ENCODE data around the gene NPEPL1. TPM values are rescaled to one million over a fixed set of nuclear protein-coding genes. Genes with fewer than 3 reads are reported as not detected.
"Not testable (repeated sequence)": the region's sequence is repeated elsewhere in the genome, so short reads cannot be mapped to it uniquely, and the experiment has no call there.

NPEPL1 gene
- total RNA-seq, 2 experiments from 2014 or later, result 13.6 to 15.2 TPM

DNA sequence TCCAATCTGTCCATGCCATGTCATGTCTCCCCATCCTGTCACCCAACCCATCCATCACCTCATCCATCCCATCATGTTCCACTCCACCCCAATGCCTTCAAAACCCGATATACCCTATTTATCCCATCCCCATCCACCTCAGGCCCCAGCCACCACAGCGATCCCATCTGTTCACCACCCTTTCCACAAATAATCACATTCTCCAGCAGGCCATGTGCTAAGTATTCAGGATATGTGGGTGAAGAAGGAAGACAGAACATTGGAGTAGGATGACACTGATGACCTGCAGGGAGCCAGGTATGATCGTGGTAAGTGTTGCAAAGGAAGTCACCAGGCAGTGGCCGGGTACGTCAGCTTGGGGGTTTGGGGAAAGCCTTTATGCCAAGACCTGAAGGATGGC is 48.8 kb downstream of the NPEPL1 start:
- intact Hi-C loops (cut with DNase I, micrococcal nuclease), result no loop called here
- peaks cover 36% of the 10 kb centered on the region for H3K27me3 Mint-ChIP-seq
- no peaks in the 10 kb centered on the region for H3K9me3 Mint-ChIP-seq (ENCODE audit: low read depth)
- H3K4me3 Mint-ChIP-seq, result no peak overlapping the region
- POLR2A ChIA-PET, result no interaction called here
- no peaks in the 10 kb centered on the region for H3K36me3 Mint-ChIP-seq (ENCODE audit: low read depth)
- H3K27ac Mint-ChIP-seq, result no peak overlapping the region
- CTCF ChIA-PET, result interaction anchor here (1.0 kb wide), 1 partner anchor 20 kb away, joined by 3 read pairs; no protein-coding TSS in a partner anchor
- ATAC-seq (no peak), DNase-seq (no peak)
- no peaks in the 10 kb centered on the region for H3K4me1 Mint-ChIP-seq

DNA sequence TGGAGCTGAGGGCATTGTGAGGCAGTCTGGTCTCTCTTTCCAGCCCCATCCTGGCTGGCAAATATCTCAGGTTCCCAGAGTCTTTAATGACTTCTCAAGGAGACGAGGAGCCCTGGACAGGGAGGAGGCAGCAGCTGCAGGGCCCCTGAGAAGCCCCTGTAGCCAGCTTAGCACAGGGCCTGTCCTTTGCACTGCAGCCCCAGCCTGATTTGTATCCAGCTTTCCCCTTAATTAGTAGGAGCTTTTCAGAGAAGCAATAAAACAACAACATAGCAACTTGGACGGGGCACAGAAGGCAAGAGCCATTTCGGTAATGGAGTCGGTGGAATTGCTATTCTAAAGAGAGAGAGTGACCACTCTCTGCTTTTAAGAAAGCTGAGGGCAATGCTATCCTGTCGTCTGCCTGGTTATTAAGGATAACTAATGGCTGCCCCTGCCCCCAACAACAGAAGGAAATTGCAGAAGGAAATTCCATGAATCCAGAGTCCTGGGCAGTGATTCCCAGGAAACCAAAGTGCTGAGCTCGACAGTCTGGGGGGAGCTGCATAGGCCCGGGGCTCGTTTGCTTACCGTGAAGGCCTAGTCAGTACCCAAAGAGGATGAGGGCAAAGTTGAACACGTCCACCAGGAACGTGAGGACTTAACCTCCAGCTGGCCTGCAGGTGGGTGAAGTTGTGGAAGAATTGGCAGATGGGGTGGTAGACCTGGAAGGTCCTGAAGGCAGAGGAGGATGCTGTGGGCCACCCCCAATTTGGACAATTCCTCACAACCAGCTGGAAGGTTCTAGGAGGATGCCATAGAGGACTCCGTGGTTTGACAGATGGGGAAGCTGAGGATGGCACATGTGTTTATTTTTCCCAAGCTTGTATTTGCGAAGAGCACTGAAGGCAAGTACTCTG is 50.3 kb downstream of the NPEPL1 start:
- intact Hi-C loops (cut with DNase I, micrococcal nuclease), result no loop called here
- ChIA-PET POLR2A (no interaction called here), CTCF (interaction anchor here (0.7 kb wide), 2 partner anchors 35 to 67 kb away, joined by 3 read pairs; no protein-coding TSS in a partner anchor)
- H3K4me1 Mint-ChIP-seq, result no peaks in the 10 kb centered on the region
- H3K4me3 Mint-ChIP-seq, result no peak overlapping the region
- no peak overlapping the region for H3K27ac Mint-ChIP-seq
- ATAC-seq (no peak), DNase-seq (no peak)
- peaks cover 34% of the 10 kb centered on the region for H3K27me3 Mint-ChIP-seq
- no peaks in the 10 kb centered on the region for H3K9me3 Mint-ChIP-seq (ENCODE audit: low read depth)
- no peaks in the 10 kb centered on the region for H3K36me3 Mint-ChIP-seq (ENCODE audit: low read depth)

DNA sequence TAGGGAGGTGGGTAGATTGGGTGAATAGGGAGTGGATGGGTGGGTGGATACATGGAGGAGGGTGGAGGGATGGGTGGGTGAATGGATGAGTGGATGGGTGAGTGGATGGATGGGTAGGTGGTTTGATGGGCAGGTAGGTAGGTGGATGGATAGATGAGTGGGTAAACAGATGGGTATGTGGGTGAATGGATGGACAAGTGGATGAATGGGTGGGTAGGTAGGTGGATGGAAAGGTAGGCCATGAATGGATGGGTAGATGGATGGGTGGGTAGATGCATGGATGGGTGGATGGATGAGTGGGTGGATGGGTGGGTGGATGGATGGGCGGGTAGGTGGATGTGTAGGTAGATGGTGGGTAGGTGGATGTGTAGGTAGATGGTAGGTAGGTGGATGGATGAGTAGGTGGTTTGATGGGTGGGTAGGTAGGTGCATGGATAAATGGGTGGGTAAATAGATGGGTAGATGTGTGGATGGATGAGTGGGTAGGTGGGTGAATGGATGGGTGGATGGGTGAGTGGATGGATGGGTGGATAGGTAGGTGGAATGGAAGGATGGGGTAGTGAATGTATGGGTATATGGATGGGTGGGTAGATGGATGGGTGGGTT is 51.4 kb downstream of the NPEPL1 start:
- H3K4me1 Mint-ChIP-seq, result no peaks in the 10 kb centered on the region
- POLR2A ChIA-PET, result no interaction called here

DNA sequence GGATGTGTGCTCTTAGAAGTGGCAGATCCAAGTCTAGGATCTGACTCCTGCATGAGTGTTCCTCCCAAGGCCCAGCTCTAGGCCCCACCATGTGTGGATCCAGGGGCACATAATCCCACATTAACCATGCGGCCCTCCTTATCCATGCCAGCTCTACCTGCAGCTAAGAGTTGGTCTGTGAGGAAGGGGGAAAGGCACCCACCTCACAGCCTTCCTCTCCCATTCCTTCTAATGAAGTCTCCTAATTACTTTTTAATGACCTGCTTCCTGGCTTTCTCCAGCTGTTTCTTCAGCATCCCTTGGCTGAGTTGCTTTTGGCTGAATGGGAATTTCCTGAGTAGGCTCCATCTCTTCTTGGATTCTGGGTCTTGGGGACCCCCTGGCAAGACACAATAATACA is 52.2 kb downstream of the NPEPL1 start:
- DNase-seq (no peak), ATAC-seq (no peak)
- Mint-ChIP-seq H3K27me3 (peaks cover 30% of the 10 kb centered on the region), H3K4me1 (no peaks in the 10 kb centered on the region), H3K9me3 (ENCODE audit: low read depth) (no peaks in the 10 kb centered on the region), H3K4me3 (no peak overlapping the region), H3K36me3 (ENCODE audit: low read depth) (no peaks in the 10 kb centered on the region), H3K27ac (no peak overlapping the region)
- intact Hi-C loops (cut with DNase I, micrococcal nuclease), result no loop called here
- POLR2A ChIA-PET, result no interaction called here
- CTCF ChIA-PET, result no interaction called here

More for the DNA sequence above, 51.4 kb downstream of the NPEPL1 start:
- H3K4me3 Mint-ChIP-seq, result no peak overlapping the region
- intact Hi-C loops (cut with DNase I, micrococcal nuclease), result no loop called here
- DNase-seq (no peak), ATAC-seq (no peak)
- peaks cover 32% of the 10 kb centered on the region for H3K27me3 Mint-ChIP-seq
- CTCF ChIA-PET, result interaction anchor here (0.7 kb wide), 1 partner anchor 34 kb away, joined by 3 read pairs; no protein-coding TSS in a partner anchor
- H3K36me3 Mint-ChIP-seq (ENCODE audit: low read depth), result no peaks in the 10 kb centered on the region
- no peaks in the 10 kb centered on the region for H3K9me3 Mint-ChIP-seq (ENCODE audit: low read depth)
- H3K27ac Mint-ChIP-seq, result no peak overlapping the region

DNA sequence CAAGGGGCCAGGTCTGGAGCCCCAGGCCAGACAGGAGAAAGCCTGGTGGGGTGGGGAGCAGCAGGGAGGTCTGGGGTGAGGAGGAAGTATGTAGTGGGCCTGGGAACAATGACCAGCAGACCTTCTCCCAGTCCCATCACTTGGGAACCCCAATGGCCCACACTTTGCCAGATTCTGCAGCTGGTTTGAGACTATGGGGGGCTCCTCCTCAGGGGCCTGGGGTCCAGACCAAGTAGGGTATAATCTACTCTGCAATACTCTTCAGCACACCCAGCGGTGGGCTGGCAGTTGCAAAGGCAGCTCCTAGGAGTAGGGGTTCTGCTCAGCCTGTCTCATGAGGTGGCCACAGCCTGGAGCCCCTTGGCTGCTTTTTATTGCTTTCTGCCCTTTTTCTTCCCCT is 52.8 kb downstream of the NPEPL1 start:
- H3K27ac Mint-ChIP-seq, result no peak overlapping the region
- H3K27me3 Mint-ChIP-seq, result peaks cover 31% of the 10 kb centered on the region
- no peak for DNase-seq
- no peaks in the 10 kb centered on the region for H3K4me1 Mint-ChIP-seq
- H3K4me3 Mint-ChIP-seq, result no peak overlapping the region
- no peaks in the 10 kb centered on the region for H3K9me3 Mint-ChIP-seq (ENCODE audit: low read depth)
- intact Hi-C loops (cut with DNase I, micrococcal nuclease), result no loop called here
- ATAC-seq, result no peak
- no peaks in the 10 kb centered on the region for H3K36me3 Mint-ChIP-seq (ENCODE audit: low read depth)
- CTCF ChIA-PET, result no interaction called here
- POLR2A ChIA-PET, result no interaction called here

DNA sequence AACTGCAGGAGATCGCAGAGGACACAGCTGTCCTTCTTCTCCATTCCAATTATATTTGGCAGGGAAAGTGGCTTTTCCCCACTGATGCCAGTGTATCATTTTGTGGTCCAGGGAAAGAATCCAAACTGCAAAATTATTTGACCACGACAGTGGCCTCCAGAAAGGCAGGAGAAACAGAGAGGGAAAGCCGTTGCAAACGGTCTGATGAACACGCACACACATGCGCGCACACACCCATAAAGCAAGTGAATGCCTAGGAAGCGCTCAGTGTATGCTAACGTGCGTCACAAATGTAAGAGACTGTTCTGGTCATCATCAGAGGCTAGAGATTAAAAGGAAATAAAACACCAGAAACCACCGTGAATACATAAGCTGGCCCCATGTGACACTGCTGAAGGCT is 54.0 kb downstream of the NPEPL1 start:
- Mint-ChIP-seq H3K9me3 (ENCODE audit: low read depth) (no peaks in the 10 kb centered on the region), H3K27ac (no peak overlapping the region), H3K4me1 (no peaks in the 10 kb centered on the region), H3K4me3 (no peak overlapping the region), H3K27me3 (peaks cover 27% of the 10 kb centered on the region), H3K36me3 (ENCODE audit: low read depth) (no peaks in the 10 kb centered on the region)
- intact Hi-C loops (cut with DNase I, micrococcal nuclease), result no loop called here
- ATAC-seq (no peak), DNase-seq (no peak)
- POLR2A ChIA-PET, result no interaction called here
- CTCF ChIA-PET, result no interaction called here

DNA sequence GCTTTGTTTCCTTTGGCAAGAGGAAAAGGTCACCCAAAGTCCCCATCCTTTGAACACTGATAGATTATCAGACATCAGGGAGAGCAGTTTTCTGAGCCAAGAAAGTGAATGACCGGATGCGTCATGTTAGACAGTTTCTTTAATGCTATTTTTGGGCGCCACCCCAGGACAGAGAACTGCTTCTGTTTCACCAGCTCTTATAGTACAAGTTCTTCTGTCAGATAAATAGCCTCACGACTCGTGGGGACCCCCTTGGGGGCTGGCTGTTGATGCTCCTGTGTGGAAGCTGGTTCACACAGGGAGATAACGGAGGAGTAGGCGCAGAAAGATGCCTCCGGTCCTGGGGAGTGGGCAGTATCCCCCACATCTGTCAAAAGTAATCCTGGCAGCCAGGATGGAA is 54.6 kb downstream of the NPEPL1 start:
- ATAC-seq (no peak), DNase-seq (no peak)
- ChIA-PET CTCF (no interaction called here), POLR2A (no interaction called here)
- intact Hi-C loops (cut with DNase I, micrococcal nuclease), result no loop called here
- no peaks in the 10 kb centered on the region for H3K9me3 Mint-ChIP-seq (ENCODE audit: low read depth)
- H3K27ac Mint-ChIP-seq, result no peak overlapping the region
- no peaks in the 10 kb centered on the region for H3K36me3 Mint-ChIP-seq (ENCODE audit: low read depth)
- no peaks in the 10 kb centered on the region for H3K4me1 Mint-ChIP-seq
- peaks cover 27% of the 10 kb centered on the region for H3K27me3 Mint-ChIP-seq
- no peak overlapping the region for H3K4me3 Mint-ChIP-seq

DNA sequence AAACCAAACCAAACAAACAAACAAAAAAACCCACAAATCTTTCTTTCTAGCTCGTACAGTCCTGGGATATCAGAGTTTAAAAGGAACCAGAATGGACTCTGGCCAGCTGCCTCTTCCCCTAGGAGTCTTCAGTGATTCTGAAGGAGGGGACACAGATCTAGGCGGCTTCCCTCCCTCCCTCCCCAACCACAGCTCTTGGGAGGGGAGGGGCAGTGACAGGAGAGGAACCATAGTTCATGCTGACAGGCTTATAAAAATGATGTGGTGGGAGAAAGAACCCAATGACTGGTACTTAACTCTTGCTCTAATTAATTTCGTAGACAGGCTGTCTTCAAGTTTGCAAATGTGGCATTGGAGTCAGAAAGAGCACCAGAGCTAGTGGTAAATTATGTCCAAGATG is 56.0 kb downstream of the NPEPL1 start:
- Mint-ChIP-seq H3K9me3 (ENCODE audit: low read depth) (no peaks in the 10 kb centered on the region), H3K27ac (no peak overlapping the region), H3K4me3 (no peak overlapping the region), H3K36me3 (ENCODE audit: low read depth) (no peaks in the 10 kb centered on the region), H3K4me1 (no peaks in the 10 kb centered on the region), H3K27me3 (peaks cover 21% of the 10 kb centered on the region)
- no peak for ATAC-seq
- DNase-seq, result no peak
- ChIA-PET POLR2A (no interaction called here), CTCF (no interaction called here)
- intact Hi-C loops (cut with DNase I, micrococcal nuclease), result no loop called here

DNA sequence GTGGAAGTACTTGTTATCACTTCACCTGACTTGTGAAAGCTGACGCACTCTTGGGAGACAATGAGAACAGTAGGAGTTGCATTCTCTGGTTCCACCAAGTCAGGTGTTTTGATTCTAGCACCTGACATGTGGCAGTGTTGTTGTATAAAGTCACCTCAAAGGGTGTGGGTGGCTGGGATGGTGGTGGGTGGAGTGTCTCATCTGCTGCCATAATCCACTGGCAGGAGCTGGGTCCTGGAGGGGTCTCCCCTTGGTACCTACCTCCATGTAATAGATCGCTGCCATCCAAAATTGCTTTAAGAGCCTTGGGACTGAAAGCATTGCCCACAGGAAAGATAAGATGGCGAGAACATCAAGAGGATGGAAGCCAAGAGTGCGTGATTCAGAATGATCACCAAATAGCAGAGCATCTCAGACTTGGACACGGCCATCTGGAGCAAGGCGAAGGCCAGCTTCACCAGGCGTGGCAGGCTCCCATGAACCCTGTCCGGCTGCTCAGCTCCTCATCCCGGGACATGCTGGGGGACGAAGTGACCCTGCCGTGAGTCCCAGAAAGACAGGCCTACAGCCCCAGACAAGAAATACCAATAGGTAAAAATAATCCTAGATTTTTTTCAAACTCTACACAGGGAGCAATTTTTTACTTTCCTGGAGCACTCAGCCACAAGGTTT is 56.6 kb downstream of the NPEPL1 start:
- H3K4me3 Mint-ChIP-seq, result no peak overlapping the region
- no peaks in the 10 kb centered on the region for H3K36me3 Mint-ChIP-seq (ENCODE audit: low read depth)
- DNase-seq (no peak), ATAC-seq (no peak)
- ChIA-PET POLR2A (interaction anchor here (0.6 kb wide), 1 partner anchor 1895 kb away, joined by 8 read pairs; no protein-coding TSS in a partner anchor), CTCF (no interaction called here)
- H3K9me3 Mint-ChIP-seq (ENCODE audit: low read depth), result no peaks in the 10 kb centered on the region
- H3K4me1 Mint-ChIP-seq, result no peaks in the 10 kb centered on the region
- no peak overlapping the region for H3K27ac Mint-ChIP-seq
- intact Hi-C loops (cut with DNase I, micrococcal nuclease), result no loop called here
- H3K27me3 Mint-ChIP-seq, result peaks cover 20% of the 10 kb centered on the region

DNA sequence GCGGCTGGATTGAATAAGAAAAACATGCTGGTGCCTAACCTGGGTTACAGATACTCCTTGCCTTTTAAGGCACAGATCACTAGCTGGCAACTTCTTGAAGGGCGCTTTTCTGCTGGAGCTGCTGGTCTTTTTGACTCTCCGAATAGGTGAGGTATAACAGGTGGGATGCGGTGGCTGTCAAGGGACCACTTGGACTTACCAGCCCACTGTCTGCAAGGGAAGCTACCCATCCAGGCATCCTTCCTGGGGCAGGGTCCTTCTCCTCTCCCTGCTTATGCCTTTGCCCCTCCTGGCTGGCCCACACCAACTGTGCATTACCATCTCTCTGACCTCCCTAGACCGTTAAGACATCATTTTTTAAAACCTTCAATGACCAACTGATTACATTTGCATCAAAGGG is 57.4 kb downstream of the NPEPL1 start:
- ATAC-seq (no peak), DNase-seq (no peak)
- H3K27ac Mint-ChIP-seq, result no peak overlapping the region
- no peaks in the 10 kb centered on the region for H3K36me3 Mint-ChIP-seq (ENCODE audit: low read depth)
- no peaks in the 10 kb centered on the region for H3K9me3 Mint-ChIP-seq (ENCODE audit: low read depth)
- ChIA-PET POLR2A (interaction anchor here (0.6 kb wide), 1 partner anchor 1894 kb away, joined by 8 read pairs; no protein-coding TSS in a partner anchor), CTCF (no interaction called here)
- H3K4me1 Mint-ChIP-seq, result no peaks in the 10 kb centered on the region
- H3K27me3 Mint-ChIP-seq, result peaks cover 16% of the 10 kb centered on the region
- intact Hi-C loops (cut with DNase I, micrococcal nuclease), result no loop called here
- H3K4me3 Mint-ChIP-seq, result no peak overlapping the region

DNA sequence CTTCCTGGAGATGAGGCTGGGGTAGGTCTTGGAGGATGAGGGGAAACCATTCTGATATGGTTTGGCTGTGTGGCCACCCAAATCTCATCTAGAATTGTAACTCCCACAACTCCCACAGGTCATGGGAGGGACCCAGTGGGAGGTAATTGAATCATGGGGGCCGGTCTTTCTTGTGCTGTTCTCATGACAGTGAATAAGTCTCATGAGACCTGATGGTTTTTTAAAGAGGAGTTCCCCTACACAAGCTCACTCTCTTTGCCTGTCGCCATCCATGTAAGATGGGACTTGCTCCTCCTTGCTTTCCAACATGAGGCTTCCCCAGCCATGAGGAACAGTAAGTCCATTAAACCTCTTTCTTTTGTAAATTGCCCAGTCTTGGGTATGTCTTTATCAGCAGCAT is 58.1 kb downstream of the NPEPL1 start:
- H3K4me3 Mint-ChIP-seq; CTCF ChIA-PET; H3K27ac Mint-ChIP-seq; H3K4me1 Mint-ChIP-seq; H3K36me3 Mint-ChIP-seq (ENCODE audit: low read depth); POLR2A ChIA-PET; DNase-seq; intact Hi-C loops (cut with DNase I, micrococcal nuclease); H3K9me3 Mint-ChIP-seq (ENCODE audit: low read depth); ATAC-seq: not testable (repeated sequence)
- H3K27me3 Mint-ChIP-seq, result peaks cover 14% of the 10 kb centered on the region

DNA sequence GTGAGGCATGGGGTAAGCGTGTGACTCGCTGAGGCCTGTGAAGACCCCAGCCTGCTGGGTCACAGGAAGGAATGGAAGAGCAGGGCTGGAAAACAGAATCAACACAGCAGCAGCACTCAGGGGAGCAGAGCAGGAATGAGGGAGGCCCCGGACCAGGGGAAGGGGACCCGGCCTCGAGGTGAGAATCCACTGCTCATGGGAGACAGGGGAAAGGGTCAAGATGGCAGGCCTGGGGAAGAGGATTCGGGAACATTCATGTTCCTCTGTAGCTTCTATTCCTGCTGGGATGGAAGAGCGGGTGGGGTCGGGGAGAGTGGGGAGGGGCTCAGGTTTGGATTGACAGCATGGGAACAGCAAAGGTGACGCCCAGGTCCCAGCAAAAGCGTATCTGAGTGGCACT is 59.4 kb downstream of the NPEPL1 start:
- intact Hi-C loops (cut with DNase I, micrococcal nuclease), result no loop called here
- Mint-ChIP-seq H3K27me3 (peaks cover 16% of the 10 kb centered on the region), H3K4me1 (no peaks in the 10 kb centered on the region), H3K9me3 (ENCODE audit: low read depth) (no peaks in the 10 kb centered on the region), H3K27ac (no peak overlapping the region), H3K4me3 (no peak overlapping the region), H3K36me3 (ENCODE audit: low read depth) (no peaks in the 10 kb centered on the region)
- CTCF ChIA-PET, result interaction anchor here (0.6 kb wide), 1 partner anchor 18 kb away, joined by 3 read pairs; no protein-coding TSS in a partner anchor
- POLR2A ChIA-PET, result no interaction called here
- no peak for ATAC-seq
- no peak for DNase-seq
